Testis (tissue), 3 donors: ENCODE results near the gene WT1. TPM values are rescaled to one million over a fixed set of nuclear protein-coding genes. Genes with fewer than 3 reads are reported as not detected.
A peak's percentile ranks its signal among the peaks of the same experiment; 100 is the strongest.

ENCODE experiments used
- DNase-seq: peaks from one replicate; pipeline ENCODE4 v3.0.0-alpha.2; 2019
- H3K27ac ChIP-seq, 2 donors: fragments of 200-600 bp; sonication (generic); one replicate each; pipeline ENCODE4 v1.5.1; 2019
- H3K27me3 ChIP-seq: fragments of 200-600 bp; sonication (generic); one replicate; pipeline ENCODE4 v1.5.1; 2019
- H3K36me3 ChIP-seq: fragments of 200-600 bp; sonication (generic); one replicate; pipeline ENCODE4 v1.5.1; 2017; ENCODE audit warnings: low read depth; ENCODE audit errors: missing control alignments
- H3K4me1 ChIP-seq: fragments of 200-600 bp; sonication (generic); one replicate; pipeline ENCODE4 v1.5.1; 2019
- H3K4me3 ChIP-seq, 2 donors: fragments of 200-600 bp; sonication (generic); one replicate each; pipeline ENCODE4 v1.5.1; 2017 to 2019
- H3K9me3 ChIP-seq: fragments of 200-600 bp; sonication (generic); one replicate; pipeline ENCODE4 v1.5.1; 2017
- POLR2A ChIP-seq: fragments of 450-650 bp; IDR thresholded peaks from one replicate; pipeline ENCODE4 v1.6.1; 2017; ENCODE audit warnings: antibody characterized with exemption, mild to moderate bottlenecking, moderate library complexity
- WGBS, 2 donors: methylation state at CpG; one replicate each; pipeline ENCODE4 v1.1.5; 2018; 5-methylcytosine and 5-hydroxymethylcytosine counted together
- intact Hi-C: fragments of 100-400 bp; cut with DNase I; formaldehyde crosslinking; loops from one replicate; pipeline ENCODE4 v1.15.1; 2023; ENCODE audit warnings: low total_unique reads
- polyA plus RNA-seq: library from polyadenylated mRNA; stranded (reverse); fragments of 350-450 nt; fragmentation: Illumina TruSeq; extraction: RNeasy Lipid Tissue Mini Kit (QIAGEN cat#74804); gene quantifications from one replicate; pipeline ENCODE4 v1.2.3, GENCODE V29; 2014; ENCODE audit warnings: low read depth, low replicate concordance; ENCODE audit not compliant: insufficient read depth
- total RNA-seq, 2 donors: library from RNA; depleted of rRNA; stranded (reverse); fragments of >200 nt; gene quantifications; one replicate each; pipeline ENCODE4 v1.2.3, GENCODE V29; 2016
- TF ChIP-seq, protein P1 (sequence below), 3 experiments: fragments of 450-650 bp in 2 of 3; fragments of 200-600 bp in 1 of 3; sonication (generic) in 1 of 3; IDR thresholded peaks; one replicate each; pipeline ENCODE4 v1.5.1; 2016 to 2019; ENCODE audit warnings: antibody characterized with exemption in 3 of 3, mild to moderate bottlenecking in 2 of 3, moderate library complexity in 1 of 3

Gene WT1
- total and polyA plus RNA-seq, 3 donors from 2014 or later = 62.2 to 278 (median 189) TPM

DNA sequence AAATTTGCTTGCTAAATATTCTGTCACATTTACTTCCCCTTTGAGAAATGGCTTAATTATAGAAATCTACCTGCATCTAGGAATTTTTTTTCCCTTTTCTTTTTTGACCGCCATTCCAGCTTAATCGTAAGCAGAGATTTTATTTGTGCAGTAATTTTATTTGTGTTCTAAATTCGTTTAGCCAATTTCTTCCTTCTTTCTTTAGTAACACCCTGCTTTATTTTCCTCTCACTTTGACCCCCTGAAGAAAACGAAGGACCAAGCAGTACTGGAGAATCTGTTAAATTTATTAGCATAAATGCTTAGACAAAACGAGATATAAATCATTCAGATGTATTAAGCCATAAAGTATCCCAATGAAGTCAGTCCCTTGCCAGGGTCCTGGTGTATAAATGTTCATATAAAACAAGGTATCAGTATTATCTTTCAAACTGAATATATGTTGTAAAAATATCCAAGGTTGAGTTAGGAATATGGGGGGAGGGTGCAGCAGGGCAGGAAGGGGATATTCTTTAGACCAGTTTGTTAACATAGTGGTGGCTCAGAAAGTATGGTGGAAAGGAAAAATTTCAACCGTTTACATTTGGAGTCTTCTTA, 5.1 kb upstream of the WT1 start:
- H3K36me3 ChIP-seq = no peaks in the 10 kb centered on the region
- H3K9me3 ChIP-seq = no peaks in the 10 kb centered on the region
- WGBS, 2 donors = 44 to 55% methylated on average over 6 of the region's 6 CpGs
- no peak overlapping the region for H3K4me3 ChIP-seq
- no peak for DNase-seq
- H3K4me1 ChIP-seq = peaks cover 5% of the 10 kb centered on the region
- intact Hi-C loops = no loop called here
- TF ChIP-seq POLR2A = no peak
- TF ChIP-seq, protein P1, sequence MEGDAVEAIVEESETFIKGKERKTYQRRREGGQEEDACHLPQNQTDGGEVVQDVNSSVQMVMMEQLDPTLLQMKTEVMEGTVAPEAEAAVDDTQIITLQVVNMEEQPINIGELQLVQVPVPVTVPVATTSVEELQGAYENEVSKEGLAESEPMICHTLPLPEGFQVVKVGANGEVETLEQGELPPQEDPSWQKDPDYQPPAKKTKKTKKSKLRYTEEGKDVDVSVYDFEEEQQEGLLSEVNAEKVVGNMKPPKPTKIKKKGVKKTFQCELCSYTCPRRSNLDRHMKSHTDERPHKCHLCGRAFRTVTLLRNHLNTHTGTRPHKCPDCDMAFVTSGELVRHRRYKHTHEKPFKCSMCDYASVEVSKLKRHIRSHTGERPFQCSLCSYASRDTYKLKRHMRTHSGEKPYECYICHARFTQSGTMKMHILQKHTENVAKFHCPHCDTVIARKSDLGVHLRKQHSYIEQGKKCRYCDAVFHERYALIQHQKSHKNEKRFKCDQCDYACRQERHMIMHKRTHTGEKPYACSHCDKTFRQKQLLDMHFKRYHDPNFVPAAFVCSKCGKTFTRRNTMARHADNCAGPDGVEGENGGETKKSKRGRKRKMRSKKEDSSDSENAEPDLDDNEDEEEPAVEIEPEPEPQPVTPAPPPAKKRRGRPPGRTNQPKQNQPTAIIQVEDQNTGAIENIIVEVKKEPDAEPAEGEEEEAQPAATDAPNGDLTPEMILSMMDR (IDR thresholded peaks at IDR 0.05) = no peak
- no peaks in the 10 kb centered on the region for H3K27me3 ChIP-seq
- H3K27ac ChIP-seq = peak overlapping the region in 1 of 2 donors; percentile 1

GRCh38 chr11:32439501-32440210, 4.3 kb upstream of the WT1 start:
- Histone ChIP-seq H3K27ac (peak overlapping the region; percentile 71 to 80), H3K27me3 (no peaks in the 10 kb centered on the region), H3K9me3 (no peaks in the 10 kb centered on the region), H3K4me1 (peaks cover 5% of the 10 kb centered on the region), H3K36me3 (no peaks in the 10 kb centered on the region), H3K4me3 (peak overlapping the region; percentile 18 to 75)
- 39 to 45% methylated on average over 21 of the region's 21 CpGs for WGBS, 2 donors
- intact Hi-C loops = no loop called here
- DNase-seq = peak; percentile 41
- no peak for TF ChIP-seq POLR2A
- TF ChIP-seq, protein P1 (IDR thresholded peaks at IDR 0.05) = no peak

DNA sequence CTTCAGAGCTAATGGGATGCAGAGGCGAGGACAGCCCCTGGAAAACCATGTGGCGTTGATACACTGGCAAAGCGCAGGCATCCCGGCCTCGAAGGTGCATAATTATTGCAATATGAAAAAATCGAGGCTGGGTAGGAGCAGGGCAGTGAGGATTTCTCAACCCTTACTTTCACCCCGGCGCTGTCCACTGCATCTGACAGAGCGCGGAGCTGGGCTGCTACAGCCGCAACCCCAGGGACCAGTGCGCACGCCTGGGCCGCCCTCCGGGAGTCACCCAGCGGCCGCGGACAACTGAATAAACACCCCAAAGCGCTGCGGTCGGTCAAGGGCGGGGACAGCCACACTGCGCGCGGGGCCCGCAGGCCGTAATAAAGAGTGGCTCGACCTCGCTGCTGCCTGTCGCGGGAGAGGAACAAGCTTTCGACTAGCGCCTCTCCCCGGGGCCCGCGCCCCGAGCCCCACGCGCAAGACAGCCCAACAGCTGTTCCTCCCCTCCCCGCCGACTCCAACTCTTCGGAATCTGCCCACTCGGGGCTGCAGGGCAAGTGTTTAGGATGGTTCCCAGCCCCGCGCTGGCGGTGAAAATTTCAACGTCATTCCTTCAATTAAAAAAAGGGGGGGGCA, 3.6 kb upstream of the WT1 start:
- Histone ChIP-seq H3K4me3 (peak overlapping the region; percentile 18 to 75), H3K36me3 (no peaks in the 10 kb centered on the region), H3K27me3 (no peaks in the 10 kb centered on the region), H3K27ac (peak overlapping the region; percentile 71 to 80), H3K4me1 (peaks cover 5% of the 10 kb centered on the region), H3K9me3 (no peaks in the 10 kb centered on the region)
- 33 to 36% methylated on average over 28 to 47 of the region's 47 CpGs for WGBS, 2 donors
- DNase-seq = no peak
- TF ChIP-seq, protein P1 (IDR thresholded peaks at IDR 0.05) = no peak
- no peak for TF ChIP-seq POLR2A
- intact Hi-C loops = no loop called here

DNA sequence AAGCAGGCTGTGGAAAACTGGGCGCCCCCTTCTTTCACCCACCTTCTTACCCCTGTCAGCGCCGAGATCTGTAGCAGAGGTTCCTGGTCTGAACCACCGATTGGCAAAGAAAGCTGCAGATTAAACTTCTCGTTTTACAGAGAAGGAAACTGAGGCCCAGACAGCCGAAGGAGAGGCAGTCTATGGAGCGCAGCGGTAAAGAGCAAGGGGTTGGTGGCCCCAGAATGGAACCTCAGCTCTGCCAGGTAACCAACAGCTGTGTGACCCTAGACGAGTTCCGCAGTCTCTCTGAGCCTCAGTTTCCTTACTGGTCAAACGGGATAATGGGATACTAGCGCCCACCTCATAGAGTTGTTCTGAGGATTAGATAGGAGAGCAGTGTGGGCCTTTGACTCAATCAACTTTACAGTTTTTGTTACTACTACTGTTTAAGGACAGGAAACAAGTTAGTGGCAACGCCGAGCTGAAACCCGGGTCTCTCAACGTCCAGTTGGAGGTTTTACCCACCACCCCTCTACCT, 3.1 kb upstream of the WT1 start:
- no peaks in the 10 kb centered on the region for H3K9me3 ChIP-seq
- peak overlapping the region; percentile 71 to 80 for H3K27ac ChIP-seq
- WGBS, 2 donors = 43 to 51% methylated on average over 16 of the region's 16 CpGs
- H3K36me3 ChIP-seq = no peaks in the 10 kb centered on the region
- H3K27me3 ChIP-seq = no peaks in the 10 kb centered on the region
- no peak for DNase-seq
- intact Hi-C loops = no loop called here
- peaks cover 5% of the 10 kb centered on the region for H3K4me1 ChIP-seq
- peak overlapping the region in 1 of 2 donors; percentile 75 for H3K4me3 ChIP-seq
- TF ChIP-seq, protein P1 (IDR thresholded peaks at IDR 0.05) = no peak
- no peak for TF ChIP-seq POLR2A
